ENCODE data around the gene ZNF410.

DNA sequence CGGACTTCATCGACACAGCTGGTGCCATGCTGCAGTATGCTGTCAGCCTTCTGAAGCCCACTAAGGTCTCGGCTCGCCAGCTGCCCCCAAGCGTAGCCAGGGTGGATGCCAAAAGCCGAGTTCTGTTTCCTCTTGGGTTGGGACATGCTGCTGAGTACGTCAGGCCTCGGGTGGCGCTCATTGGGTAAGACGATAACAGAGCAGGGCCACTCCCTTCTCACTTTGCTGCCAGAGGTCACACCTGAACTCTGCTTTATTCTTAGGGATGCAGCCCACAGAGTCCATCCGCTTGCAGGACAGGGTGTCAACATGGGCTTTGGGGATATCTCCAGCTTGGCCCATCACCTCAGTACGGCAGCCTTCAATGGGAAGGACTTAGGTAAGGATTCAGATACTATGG lies 74.5 kb downstream of the ZNF410 start:
- TF ChIP-seq, protein P1, sequence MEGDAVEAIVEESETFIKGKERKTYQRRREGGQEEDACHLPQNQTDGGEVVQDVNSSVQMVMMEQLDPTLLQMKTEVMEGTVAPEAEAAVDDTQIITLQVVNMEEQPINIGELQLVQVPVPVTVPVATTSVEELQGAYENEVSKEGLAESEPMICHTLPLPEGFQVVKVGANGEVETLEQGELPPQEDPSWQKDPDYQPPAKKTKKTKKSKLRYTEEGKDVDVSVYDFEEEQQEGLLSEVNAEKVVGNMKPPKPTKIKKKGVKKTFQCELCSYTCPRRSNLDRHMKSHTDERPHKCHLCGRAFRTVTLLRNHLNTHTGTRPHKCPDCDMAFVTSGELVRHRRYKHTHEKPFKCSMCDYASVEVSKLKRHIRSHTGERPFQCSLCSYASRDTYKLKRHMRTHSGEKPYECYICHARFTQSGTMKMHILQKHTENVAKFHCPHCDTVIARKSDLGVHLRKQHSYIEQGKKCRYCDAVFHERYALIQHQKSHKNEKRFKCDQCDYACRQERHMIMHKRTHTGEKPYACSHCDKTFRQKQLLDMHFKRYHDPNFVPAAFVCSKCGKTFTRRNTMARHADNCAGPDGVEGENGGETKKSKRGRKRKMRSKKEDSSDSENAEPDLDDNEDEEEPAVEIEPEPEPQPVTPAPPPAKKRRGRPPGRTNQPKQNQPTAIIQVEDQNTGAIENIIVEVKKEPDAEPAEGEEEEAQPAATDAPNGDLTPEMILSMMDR (IDR thresholded peaks at IDR 0.05): no peak
- TF ChIP-seq POLR2A (IDR thresholded peaks at IDR 0.05) (no peak), EP300 (IDR thresholded peaks at IDR 0.05; ENCODE audit: low read depth) (no peak)
